HepG2 (cell line): ENCODE results near the gene CAPZA1. TPM values are rescaled to one million over a fixed set of nuclear protein-coding genes. Genes with fewer than 3 reads are reported as not detected.

Source experiments
- AKAP8 ChIP-seq: sonication (generic); formaldehyde crosslinking; IDR thresholded peaks from 2 replicates; pipeline ENCODE4 v1.5.1; 2020; ENCODE audit warnings: mild to moderate bottlenecking, missing genetic modification reagents
- DRAP1 ChIP-seq: IDR thresholded peaks from 2 replicates; pipeline ENCODE4 v1.6.1; 2016; ENCODE audit warnings: missing genetic modification reagents, missing compliant biosample characterization
- ELF1 ChIP-seq: sonication (generic); formaldehyde crosslinking; IDR thresholded peaks from 2 replicates; pipeline ENCODE4 v1.4.0; 2020; ENCODE audit warnings: missing genetic modification reagents
- HOXD1 ChIP-seq: sonication (generic); formaldehyde crosslinking; IDR thresholded peaks from 2 replicates; pipeline ENCODE4 v1.5.0; 2020; ENCODE audit warnings: missing genetic modification reagents
- KLF9 ChIP-seq: IDR thresholded peaks from 2 replicates; pipeline ENCODE4 v1.6.1; 2016; ENCODE audit warnings: low read depth
- KMT2B ChIP-seq: IDR thresholded peaks from 2 replicates; pipeline ENCODE4 v1.6.1; 2016; ENCODE audit warnings: missing genetic modification reagents, missing compliant biosample characterization
- NR2C2 ChIP-seq: sonication (generic); formaldehyde crosslinking; IDR thresholded peaks from 2 replicates; pipeline ENCODE4 v1.4.0; 2020; ENCODE audit warnings: missing genetic modification reagents, mild to moderate bottlenecking, moderate library complexity, borderline replicate concordance
- PRPF4 ChIP-seq: fragments of 200-400 bp; formaldehyde crosslinking; IDR thresholded peaks from 2 replicates; pipeline ENCODE4 v1.6.1; 2016; ENCODE audit warnings: low read length, low read depth; ENCODE audit not compliant: poor library complexity, severe bottlenecking
- RARA ChIP-seq: IDR thresholded peaks from 2 replicates; pipeline ENCODE4 v1.6.1; 2016; ENCODE audit warnings: missing genetic modification reagents, missing compliant biosample characterization
- SMC3 ChIP-seq: IDR thresholded peaks from 2 replicates; pipeline ENCODE4 v1.6.1; 2011; ENCODE audit warnings: low read length, improper control_type of control experiment
- SNAPC4 ChIP-seq: sonication (generic); formaldehyde crosslinking; IDR thresholded peaks from 2 replicates; pipeline ENCODE4 v1.4.0; 2020; ENCODE audit warnings: mild to moderate bottlenecking, missing genetic modification reagents
- SUZ12 ChIP-seq: fragments of 150-350 bp; IDR thresholded peaks from 2 replicates; pipeline ENCODE4 v1.6.1; 2014; ENCODE audit warnings: low read depth, low read length
- TAF15 ChIP-seq: fragments of 200-400 bp; formaldehyde crosslinking; IDR thresholded peaks from one replicate; pipeline ENCODE4 v1.6.1; 2018; ENCODE audit warnings: mild to moderate bottlenecking, low read depth, low read length; ENCODE audit not compliant: poor library complexity, severe bottlenecking
- TBX2 ChIP-seq: sonication (generic); formaldehyde crosslinking; IDR thresholded peaks from 2 replicates; pipeline ENCODE4 v1.5.0; 2020; ENCODE audit warnings: missing genetic modification reagents, mild to moderate bottlenecking, borderline replicate concordance
- TEAD2 ChIP-seq: sonication (generic); formaldehyde crosslinking; IDR thresholded peaks from 2 replicates; pipeline ENCODE4 v1.9.0; 2021; ENCODE audit warnings: missing genetic modification reagents
- TMF1 ChIP-seq: sonication (generic); formaldehyde crosslinking; IDR thresholded peaks from 2 replicates; pipeline ENCODE4 v1.8.1; 2022; ENCODE audit warnings: low read depth, missing genetic modification reagents
- ZBTB7A ChIP-seq: sonication (generic); formaldehyde crosslinking; IDR thresholded peaks from 2 replicates; pipeline ENCODE4 v1.8.0; 2022; ENCODE audit warnings: mild to moderate bottlenecking, missing genetic modification reagents
- ZFAT ChIP-seq: sonication (generic); formaldehyde crosslinking; conservative IDR thresholded peaks from 2 replicates; pipeline ENCODE4 v1.8.1; 2023; ENCODE audit warnings: missing genetic modification reagents, inconsistent platforms
- ZNF101 ChIP-seq: sonication (generic); formaldehyde crosslinking; IDR thresholded peaks from 2 replicates; pipeline ENCODE4 v1.4.0; 2020; ENCODE audit warnings: mild to moderate bottlenecking, low read depth, missing genetic modification reagents, borderline replicate concordance
- ZNF121 ChIP-seq: sonication (generic); formaldehyde crosslinking; IDR thresholded peaks from 2 replicates; pipeline ENCODE4 v1.5.0; 2020; ENCODE audit warnings: mild to moderate bottlenecking, missing genetic modification reagents
- ZNF260 ChIP-seq: sonication (generic); formaldehyde crosslinking; IDR thresholded peaks from 2 replicates; pipeline ENCODE4 v1.4.0; 2020; ENCODE audit warnings: missing genetic modification reagents, low read depth, mild to moderate bottlenecking, borderline replicate concordance
- ZNF354B ChIP-seq: sonication (generic); formaldehyde crosslinking; IDR thresholded peaks from 2 replicates; pipeline ENCODE4 v1.8.0; 2022; ENCODE audit warnings: mild to moderate bottlenecking, missing genetic modification reagents
- ZNF510 ChIP-seq: sonication (generic); formaldehyde crosslinking; IDR thresholded peaks from 2 replicates; pipeline ENCODE4 v1.4.0; 2020; ENCODE audit warnings: low read depth, mild to moderate bottlenecking, missing genetic modification reagents
- ZNF543 ChIP-seq: sonication (generic); formaldehyde crosslinking; IDR thresholded peaks from 2 replicates; pipeline ENCODE4 v1.4.0; 2020; ENCODE audit warnings: mild to moderate bottlenecking, missing genetic modification reagents
- ZNF570 ChIP-seq: sonication (generic); formaldehyde crosslinking; IDR thresholded peaks from 2 replicates; pipeline ENCODE4 v1.4.0; 2020; ENCODE audit warnings: mild to moderate bottlenecking, missing genetic modification reagents, borderline replicate concordance
- ZNF652 ChIP-seq: IDR thresholded peaks from 2 replicates; pipeline ENCODE4 v1.6.1; 2016; ENCODE audit warnings: low read depth, borderline replicate concordance
- ZNF746 ChIP-seq: sonication (generic); formaldehyde crosslinking; IDR thresholded peaks from 2 replicates; pipeline ENCODE4 v1.8.0; 2022; ENCODE audit warnings: mild to moderate bottlenecking, missing genetic modification reagents
- polyA plus RNA-seq, 8 experiments: library from polyadenylated mRNA; depleted of rRNA in 3 of 8; stranded (reverse) in 7 of 8; unstranded in 1 of 8; fragments of >200 nt; fragmentation: Illumina TruSeq in 4 of 8; extraction: Trizol in 4 of 8; gene quantifications; 2 replicates each; pipeline versions ENCODE4 v1.2.1 to v1.2.3, GENCODE V29; 2011 to 2016; ENCODE audit warnings: low read depth in 4 of 8, missing spikeins in 1 of 8, mixed read lengths in 1 of 8; ENCODE audit not compliant: insufficient read depth in 1 of 8
- total RNA-seq, 5 experiments: library from RNA; depleted of rRNA; stranded (reverse); fragments of >200 nt; fragmentation: Illumina TruSeq; extraction: Trizol; gene quantifications; 2 replicates each; pipeline ENCODE4 v1.2.3, GENCODE V29; 2016; ENCODE audit warnings: low read depth in 1 of 5

Gene CAPZA1
- total and polyA plus RNA-seq, 2 of the 13 experiments (the other 11 are each of a cell fraction or from before 2014, with no cell fraction given): 67.0 to 117 TPM

GRCh38 chr1:112674440-112674985, 54.9 kb downstream of the CAPZA1 start, which contains the start of gene MOV10 (continued):
- TF ChIP-seq TBX2 (CRISPR knock-in tag): peak; percentile 47; the same call in 1 of the 2 replicates
- TF ChIP-seq ZNF570 (CRISPR knock-in tag): 0 out of 2 replicates have a peak, but pooled peaks have one; percentile 14
- TF ChIP-seq ZNF746: peak; percentile 40; the same call in 1 of the 2 replicates
- TF ChIP-seq KLF9 (CRISPR knock-in tag): peak; percentile 3; the same call in 1 of the 2 replicates
- peak; percentile 29; the same call in 1 of the 2 replicates for TF ChIP-seq HOXD1 (CRISPR knock-in tag)
- TF ChIP-seq TAF15: no peak
- no peak for TF ChIP-seq SUZ12
- TF ChIP-seq RARA (CRISPR knock-in tag): peak; percentile 26; the same call in 1 of the 2 replicates
- TF ChIP-seq ZNF510 (CRISPR knock-in tag): 0 out of 2 replicates have a peak, but pooled peaks have one; percentile 37
- peak; percentile 20 for TF ChIP-seq PRPF4
- TF ChIP-seq TEAD2: no peak
- TF ChIP-seq ZBTB7A (CRISPR knock-in tag): peak; percentile 54; the same call in 1 of the 2 replicates
- no peak for TF ChIP-seq ZNF354B (CRISPR knock-in tag)
- TF ChIP-seq ZFAT (CRISPR knock-in tag): 0 out of 2 replicates have a peak, but pooled peaks have one; percentile 25
- peak; percentile 50 for TF ChIP-seq NR2C2 (CRISPR knock-in tag)
- peak; percentile 34; the same call in 1 of the 2 replicates for TF ChIP-seq DRAP1 (CRISPR knock-in tag)
- TF ChIP-seq TMF1: peak; percentile 52; the same call in 1 of the 2 replicates
- TF ChIP-seq AKAP8 (CRISPR knock-in tag): 0 out of 2 replicates have a peak, but pooled peaks have one; percentile 11
- no peak for TF ChIP-seq ELF1 (CRISPR knock-in tag)
- TF ChIP-seq SMC3: no peak
- no peak for TF ChIP-seq ZNF101
- peak; percentile 93 for TF ChIP-seq ZNF652 (CRISPR knock-in tag)
- TF ChIP-seq ZNF260 (CRISPR knock-in tag): no peak
- peak; percentile 66; the same call in 1 of the 2 replicates for TF ChIP-seq KMT2B (CRISPR knock-in tag)
- TF ChIP-seq ZNF121 (CRISPR knock-in tag): no peak; the same call in 1 of the 2 replicates
- peak; percentile 38; the same call in 1 of the 2 replicates for TF ChIP-seq ZNF543 (CRISPR knock-in tag)
- TF ChIP-seq SNAPC4 (CRISPR knock-in tag): peak; percentile 73; the same call in 1 of the 2 replicates
